ENCODE data around the gene SPPL2B. TPM values are rescaled to one million over a fixed set of nuclear protein-coding genes. Genes with fewer than 3 reads are reported as not detected.

The SPPL2B gene
- total RNA-seq, 1 donor from 2014 or later = 119 TPM

GRCh38 chr19:2296141-2296540 lies 32.3 kb upstream of the SPPL2B start:
- no peak for DNase-seq (ENCODE audit: low read depth, low spot score)
- TF ChIP-seq CTCF (conservative IDR thresholded peaks at IDR 0.05) = no peak
- H3K4me1 Mint-ChIP-seq = peaks cover 4% of the 10 kb centered on the region
- H3K27ac Mint-ChIP-seq (ENCODE audit: unreplicated experiment) = no peak overlapping the region
- H3K27me3 Mint-ChIP-seq (ENCODE audit: low read depth) = peaks cover 37% of the 10 kb centered on the region
- no peak overlapping the region for H3K4me3 Mint-ChIP-seq
- H3K9me3 Mint-ChIP-seq = no peaks in the 10 kb centered on the region
- H3K36me3 Mint-ChIP-seq (ENCODE audit: low read depth) = no peaks in the 10 kb centered on the region

GRCh38 chr19:2300533-2300932 lies 28.0 kb upstream of the SPPL2B start:
- Mint-ChIP-seq H3K4me1 (peaks cover 4% of the 10 kb centered on the region), H3K4me3 (no peak overlapping the region), H3K36me3 (ENCODE audit: low read depth) (no peaks in the 10 kb centered on the region), H3K27me3 (ENCODE audit: low read depth) (peaks cover 15% of the 10 kb centered on the region), H3K27ac (ENCODE audit: unreplicated experiment) (no peak overlapping the region), H3K9me3 (no peaks in the 10 kb centered on the region)
- TF ChIP-seq CTCF (conservative IDR thresholded peaks at IDR 0.05) = no peak
- DNase-seq (ENCODE audit: low read depth, low spot score) = no peak

DNA sequence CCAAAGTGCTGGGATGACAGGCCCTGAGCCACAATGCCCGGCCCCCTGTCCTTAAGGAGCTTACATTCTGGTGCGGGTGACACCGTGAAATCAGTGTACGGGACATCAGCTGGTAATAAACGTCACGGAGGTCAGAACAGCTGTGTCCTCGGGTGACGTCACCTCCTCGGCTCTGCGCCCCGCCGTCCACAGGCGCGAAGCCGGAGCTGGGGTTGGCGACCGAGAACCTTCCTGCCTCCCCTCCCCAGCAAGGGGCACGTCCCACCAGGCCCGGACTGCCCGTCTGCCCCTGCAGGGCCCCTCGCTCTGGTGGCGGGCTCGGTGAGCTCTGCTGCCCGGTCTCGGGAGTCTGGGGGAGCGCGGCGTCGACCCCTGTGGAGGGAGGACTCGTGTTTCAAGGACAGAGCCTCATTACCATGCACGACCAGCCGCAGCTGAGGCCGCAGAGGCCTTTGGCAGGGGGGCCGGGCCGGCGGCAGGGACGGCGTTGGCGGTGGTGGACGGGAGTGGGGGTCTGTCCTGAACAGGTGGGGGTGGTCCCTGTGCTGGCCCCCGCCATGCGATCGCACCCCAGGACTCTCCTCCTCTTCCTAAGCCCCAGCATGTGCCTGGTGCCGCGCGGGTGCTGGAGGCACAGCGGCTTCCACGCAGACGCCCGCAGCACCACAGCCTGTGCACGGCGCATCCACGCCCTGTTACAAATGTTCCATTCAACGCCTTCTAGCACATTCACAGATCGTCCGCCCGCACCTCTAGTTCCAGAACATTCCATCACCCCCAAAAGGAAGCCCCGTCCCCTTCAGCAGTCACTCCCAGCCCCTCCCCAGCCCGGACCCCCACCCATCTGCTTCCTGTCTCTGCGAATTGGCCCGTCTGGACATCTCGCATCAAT lies 25.9 kb upstream of the SPPL2B start:
- no peaks in the 10 kb centered on the region for H3K36me3 Mint-ChIP-seq (ENCODE audit: low read depth)
- H3K27me3 Mint-ChIP-seq (ENCODE audit: low read depth) = peaks cover 28% of the 10 kb centered on the region
- no peak for TF ChIP-seq CTCF (conservative IDR thresholded peaks at IDR 0.05)
- peak; percentile 37 for DNase-seq (ENCODE audit: low read depth, low spot score)
- peaks cover 4% of the 10 kb centered on the region for H3K4me1 Mint-ChIP-seq
- peak overlapping the region; percentile 60 for H3K27ac Mint-ChIP-seq (ENCODE audit: unreplicated experiment)
- H3K4me3 Mint-ChIP-seq = no peak overlapping the region
- H3K9me3 Mint-ChIP-seq = no peaks in the 10 kb centered on the region

GRCh38 chr19:2303211-2303798 lies 25.2 kb upstream of the SPPL2B start:
- H3K27me3 Mint-ChIP-seq (ENCODE audit: low read depth) = peaks cover 30% of the 10 kb centered on the region
- H3K27ac Mint-ChIP-seq (ENCODE audit: unreplicated experiment) = peak overlapping the region; percentile 60
- H3K4me3 Mint-ChIP-seq = no peak overlapping the region
- no peak for DNase-seq (ENCODE audit: low read depth, low spot score)
- TF ChIP-seq CTCF (conservative IDR thresholded peaks at IDR 0.05) = no peak
- H3K9me3 Mint-ChIP-seq = no peaks in the 10 kb centered on the region
- peaks cover 4% of the 10 kb centered on the region for H3K4me1 Mint-ChIP-seq
- H3K36me3 Mint-ChIP-seq (ENCODE audit: low read depth) = no peaks in the 10 kb centered on the region

DNA sequence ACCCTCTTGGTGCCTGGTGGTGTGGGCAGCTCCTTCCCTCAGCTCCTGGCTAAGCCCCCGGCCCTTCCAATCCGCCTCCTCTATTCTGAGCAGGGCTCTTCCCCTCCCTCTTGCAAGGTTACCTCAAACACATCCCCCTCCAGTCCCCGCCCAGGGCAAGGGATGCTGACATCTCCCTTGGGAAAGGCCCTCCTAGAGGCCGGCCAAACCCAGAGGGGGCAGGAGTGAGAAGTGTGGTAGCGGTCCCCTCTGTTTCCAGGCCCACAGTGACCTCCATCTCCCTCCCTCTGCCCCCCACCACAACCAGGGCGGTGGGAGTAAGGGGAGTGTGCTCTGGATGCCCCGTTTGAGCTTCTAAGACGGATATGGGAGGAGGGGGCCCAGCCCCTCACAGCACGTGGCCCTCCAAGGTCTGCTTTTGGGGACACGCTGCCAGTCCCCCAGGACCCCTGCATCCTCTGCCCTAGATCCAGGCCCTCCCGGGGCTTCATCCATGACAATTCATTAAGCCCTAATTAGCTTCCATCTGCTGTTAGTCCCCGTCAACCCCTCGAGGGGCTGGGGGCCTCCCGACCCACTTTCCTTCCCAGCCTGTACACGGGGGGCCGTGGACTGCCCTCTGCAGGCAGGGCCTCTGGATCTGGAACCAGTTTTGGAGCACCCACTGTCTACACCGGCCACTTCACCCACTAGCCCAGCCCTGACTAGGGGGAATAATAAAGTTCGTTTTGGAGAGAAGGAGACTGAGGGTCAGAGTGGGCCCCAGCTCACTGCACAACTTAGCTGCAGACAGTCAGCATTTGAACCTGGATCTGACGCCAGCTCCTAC lies 22.8 kb upstream of the SPPL2B start:
- no peaks in the 10 kb centered on the region for H3K9me3 Mint-ChIP-seq
- H3K27ac Mint-ChIP-seq (ENCODE audit: unreplicated experiment) = no peak overlapping the region
- H3K4me1 Mint-ChIP-seq = peaks cover 8% of the 10 kb centered on the region
- DNase-seq (ENCODE audit: low read depth, low spot score) = no peak
- H3K27me3 Mint-ChIP-seq (ENCODE audit: low read depth) = peaks cover 51% of the 10 kb centered on the region
- TF ChIP-seq CTCF (conservative IDR thresholded peaks at IDR 0.05) = no peak
- no peak overlapping the region for H3K4me3 Mint-ChIP-seq
- no peaks in the 10 kb centered on the region for H3K36me3 Mint-ChIP-seq (ENCODE audit: low read depth)

All from neural crest cell (in vitro differentiated cells).